ENCODE data around the gene KSR2. TPM values are rescaled to one million over a fixed set of nuclear protein-coding genes. Genes with fewer than 3 reads are reported as not detected.

Gene KSR2
- total and polyA plus RNA-seq, 2 of the 4 experiments (the other 2 are of a cell fraction): not detected

- Histone ChIP-seq H3K9me1 (ENCODE audit: insufficient read depth, low read length) (no peaks in the 10 kb centered on the region), H2BK15ac (ENCODE audit: low read depth, low read length) (no peak overlapping the region), H3K18ac (ENCODE audit: low read depth, low read length) (no peak overlapping the region), H3K14ac (replicated peaks; ENCODE audit: low read depth, low read length) (no peak overlapping the region), H3K9ac (ENCODE audit: low read depth, low read length) (no peak overlapping the region), H2AK9ac (replicated peaks; ENCODE audit: low read depth, low read length, poor library complexity) (no peak overlapping the region), H3K79me1 (ENCODE audit: low read depth in 1 of 2, low read length in 2 of 2) (no peaks in the 10 kb centered on the region), H3K56ac (ENCODE audit: extremely low read depth, insufficient read depth, low read length) (no peak overlapping the region), H2BK20ac (ENCODE audit: low read depth, low read length) (no peak overlapping the region), H4K5ac (ENCODE audit: low read depth, low read length) (no peak overlapping the region), H2BK120ac (ENCODE audit: low read depth, low read length) (no peak overlapping the region), H4K91ac (ENCODE audit: insufficient read depth, low read depth, low read length) (no peak overlapping the region), H2AFZ (replicated peaks; ENCODE audit: low read length, poor library complexity) (no peak overlapping the region), H3K4me1 (ENCODE audit: control insufficient read depth, insufficient read depth, low read length) (no peaks in the 10 kb centered on the region), H3K27me3 (ENCODE audit: control insufficient read depth, insufficient read depth, low read length) (no peaks in the 10 kb centered on the region), H2BK5ac (ENCODE audit: low read depth, low read length, poor library complexity, severe bottlenecking) (no peak overlapping the region), H3K4me3 (ENCODE audit: insufficient read depth, low read depth, low read length) (no peak overlapping the region), H3K4ac (ENCODE audit: low read depth, low read length) (no peak overlapping the region), H3K9me3 (ENCODE audit: control insufficient read depth, insufficient read depth, low read length) (peaks cover 37% of the 10 kb centered on the region), H3K27ac (ENCODE audit: insufficient read depth, low read length) (no peak overlapping the region), H3K36me3 (ENCODE audit: control insufficient read depth, insufficient read depth, low read length) (no peaks in the 10 kb centered on the region), H4K20me1 (ENCODE audit: insufficient read depth, low read length) (no peaks in the 10 kb centered on the region), H3K23ac (ENCODE audit: low read depth, low read length) (no peak overlapping the region), H3K4me2 (ENCODE audit: low read depth, low read length) (no peak overlapping the region), H2AK5ac (ENCODE audit: low read depth, low read length) (no peak overlapping the region), H4K8ac (ENCODE audit: low read depth in 2 of 2, low read length in 2 of 2) (no peak overlapping the region)
- POLR2A ChIA-PET (ENCODE audit: unreplicated experiment): no interaction called here
- DNase-seq: no peak
- dilution Hi-C loops (cut with HindIII; ENCODE audit: low sequenced_read_pairs, unreplicated experiment) (no loop called here), in situ Hi-C loops (cut with MboI; ENCODE audit: low sequenced_read_pairs) (no loop called here), intact Hi-C loops (cut with micrococcal nuclease) (no loop called here)
- ATAC-seq (ENCODE audit: low read depth): no peak
- BruUV-seq (replicated peaks): no TSS peak
- CTCF ChIA-PET: no interaction called here
- no peak for TF ChIP-seq CHD1 (IDR thresholded peaks at IDR 0.05; ENCODE audit: low read depth, low read length)
- 53% methylated on average over 13 of the region's 17 CpGs; no CpG with 5 or more reads in 1 of the 2 experiments for WGBS, 2 experiments (ENCODE audit: extremely low coverage in 2 of 2, insufficient read length in 1 of 2)
Observed at GRCh38 chr12:117524806-117525205, 444.0 kb downstream of the KSR2 start.

Measured in IMR-90 (cell line).